NCI-H82 treated with DMSO at 0.1 percent for 48 hours (cell line): Measurements from ENCODE around the gene ZNF428.
"Not testable (repeated sequence)": the region's sequence is repeated elsewhere in the genome, so short reads cannot be mapped to it uniquely, and the experiment has no call there.

Experiments
- DNase-seq: peaks from one replicate; lab custom pipeline; 2025; ENCODE audit not compliant: unreplicated experiment; lab: John Stamatoyannopoulos, UW

Gene ZNF428

DNA sequence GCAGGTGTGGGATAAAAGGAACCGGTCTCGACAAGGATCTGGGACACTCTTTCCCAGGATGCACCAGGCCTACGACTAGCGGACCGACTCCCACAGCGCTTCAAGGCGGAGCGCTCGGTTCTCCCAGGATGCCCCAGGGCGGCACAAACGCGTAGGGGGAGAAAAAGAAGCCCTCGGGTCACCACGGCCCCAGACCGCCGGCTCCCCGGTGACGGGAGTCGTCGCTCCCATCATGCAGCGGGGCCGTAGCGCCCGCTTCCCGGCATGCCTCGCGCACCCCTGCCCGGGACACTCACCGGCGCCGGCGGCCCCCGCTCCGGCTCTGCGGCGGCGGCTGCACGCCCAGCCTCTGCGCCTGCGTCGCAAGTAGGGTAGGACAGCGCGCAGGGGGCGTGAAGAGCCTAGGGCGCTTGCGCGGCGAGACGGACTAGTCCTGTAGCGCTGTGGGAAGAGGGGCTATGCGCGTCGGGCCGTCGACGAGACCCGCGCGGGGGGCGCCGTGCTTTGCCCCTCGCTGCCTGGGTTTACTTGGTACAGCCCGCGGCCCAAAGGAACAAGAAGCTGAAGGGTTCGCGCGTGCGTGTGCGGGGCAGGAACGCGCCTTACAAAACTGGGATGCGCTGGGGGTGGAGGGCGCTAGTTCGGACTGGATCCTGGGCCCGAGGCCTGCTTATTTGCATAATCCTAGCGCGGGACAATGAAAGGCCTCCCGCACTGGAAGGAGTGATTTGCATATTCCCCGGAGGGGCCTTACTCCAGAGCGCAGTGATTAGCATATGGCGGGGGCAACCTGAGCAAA, at the start of gene ZNF428:
ZNF428 (minus strand) TSS at position 368 of the 799 bp plus-strand sequence. CDS start 5,325 bp downstream, outside the sequence.
- DNase-seq: peak; percentile 90

- DNase-seq: peak; percentile 98
Observed at GRCh38 chr19:43668406-43669109, 49.1 kb upstream of the ZNF428 start.

DNA sequence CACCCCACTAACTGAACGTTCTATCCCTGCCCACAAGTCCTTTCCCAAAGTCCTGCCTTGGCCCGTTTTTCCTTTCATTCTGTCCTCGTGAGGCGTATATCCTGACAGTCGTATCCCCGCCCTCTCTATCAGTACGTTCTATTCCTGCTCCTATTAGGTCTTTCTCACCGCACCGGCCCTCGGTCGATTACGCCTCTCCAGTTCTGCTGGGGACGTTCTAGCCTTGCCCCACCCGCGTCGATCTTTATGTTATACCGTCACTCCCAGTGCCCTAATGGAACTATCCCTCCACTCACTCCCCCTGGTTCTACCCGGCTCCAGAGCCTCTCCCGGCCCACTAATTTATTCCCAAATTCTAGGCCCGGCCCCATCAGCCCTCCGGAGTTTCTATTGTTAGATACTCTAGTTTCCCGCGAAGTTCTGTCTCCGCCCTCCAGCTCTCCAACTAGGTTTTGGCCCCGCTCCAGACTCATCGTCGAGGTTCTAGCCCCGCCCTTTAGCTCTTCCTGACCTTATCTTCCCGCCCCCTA, 48.5 kb upstream of the ZNF428 start:
- DNase-seq: peak; percentile 69

DNA sequence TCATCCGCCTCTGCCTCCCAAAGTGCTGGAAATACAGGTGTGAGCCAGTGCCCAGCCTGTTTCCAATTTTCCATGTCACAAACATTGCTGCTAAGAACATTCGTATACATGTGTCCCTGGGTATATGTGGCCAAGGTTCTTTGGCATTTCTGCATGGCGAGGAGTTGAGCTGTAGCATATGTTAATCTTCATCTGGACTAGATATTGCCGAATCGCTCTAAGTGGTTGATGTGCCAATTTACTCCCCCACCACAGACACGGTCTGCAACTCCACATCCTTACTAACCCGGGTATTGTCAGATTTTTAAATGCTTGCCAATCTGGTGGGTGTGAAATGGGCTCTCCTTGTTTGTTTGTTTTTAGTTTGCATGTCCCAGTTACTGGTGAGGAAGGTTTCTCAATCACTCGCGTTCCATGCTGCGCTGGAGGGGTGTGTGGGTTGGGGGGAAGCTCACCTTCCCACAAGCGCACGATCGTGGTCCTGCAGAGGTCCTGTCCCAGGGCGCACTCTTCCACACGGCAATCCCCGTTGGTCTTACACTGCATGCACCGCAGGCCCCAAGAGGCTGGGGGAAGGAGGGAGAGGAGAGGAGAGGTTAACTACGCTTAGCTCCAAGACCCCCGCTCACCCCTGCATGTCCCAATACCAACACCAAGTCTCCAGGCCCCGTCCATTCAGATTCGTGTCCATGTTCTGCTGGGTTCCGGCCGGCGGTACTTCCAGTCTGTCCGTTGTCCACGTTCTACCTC, 47.9 kb upstream of the ZNF428 start:
- no peak for DNase-seq

GRCh38 chr19:43664018-43664417, 44.6 kb upstream of the ZNF428 start:
- DNase-seq: no peak

DNA sequence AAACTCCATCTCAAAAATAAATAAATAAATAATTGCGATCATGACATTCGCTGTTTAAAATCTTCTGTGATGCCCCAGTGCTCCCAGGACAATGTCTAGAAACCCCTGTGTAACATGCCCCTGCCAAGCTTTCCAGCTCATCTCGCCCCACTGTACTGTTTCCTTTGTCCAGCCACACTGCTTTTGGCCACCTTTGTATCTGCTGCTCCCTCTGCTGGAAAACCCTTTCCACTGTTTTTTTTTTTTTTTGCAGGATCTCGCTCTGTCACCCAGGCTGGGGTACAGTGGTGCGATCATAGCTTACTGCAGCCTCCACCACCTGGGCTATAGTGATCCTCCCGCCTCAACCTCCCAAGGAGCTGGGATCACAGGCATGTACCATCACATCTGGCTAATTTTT, 43.1 kb upstream of the ZNF428 start:
- no peak for DNase-seq

- no peak for DNase-seq
Observed at GRCh38 chr19:43660971-43661360, 41.5 kb upstream of the ZNF428 start.

GRCh38 chr19:43660301-43660970, 41.0 kb upstream of the ZNF428 start:
- no peak for DNase-seq

DNA sequence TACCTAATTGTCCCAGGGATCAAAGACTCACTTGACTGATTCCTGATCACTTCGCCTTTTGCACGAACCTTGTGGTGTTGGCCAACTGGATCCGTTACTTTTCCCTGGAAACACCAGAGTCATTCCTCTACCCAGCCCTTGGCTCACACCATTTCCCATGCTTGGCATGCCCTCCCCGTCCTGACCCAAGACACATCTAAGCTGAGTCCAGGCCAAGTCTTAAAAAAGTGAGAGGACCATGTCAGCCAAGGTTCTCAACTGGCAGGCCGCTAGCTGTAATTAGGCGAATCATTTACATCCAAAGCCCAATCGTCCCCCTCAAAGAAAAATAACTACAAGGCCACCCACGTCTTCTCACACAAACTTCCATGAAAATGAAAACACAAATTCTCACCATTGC, 39.1 kb upstream of the ZNF428 start:
- DNase-seq: no peak

DNA sequence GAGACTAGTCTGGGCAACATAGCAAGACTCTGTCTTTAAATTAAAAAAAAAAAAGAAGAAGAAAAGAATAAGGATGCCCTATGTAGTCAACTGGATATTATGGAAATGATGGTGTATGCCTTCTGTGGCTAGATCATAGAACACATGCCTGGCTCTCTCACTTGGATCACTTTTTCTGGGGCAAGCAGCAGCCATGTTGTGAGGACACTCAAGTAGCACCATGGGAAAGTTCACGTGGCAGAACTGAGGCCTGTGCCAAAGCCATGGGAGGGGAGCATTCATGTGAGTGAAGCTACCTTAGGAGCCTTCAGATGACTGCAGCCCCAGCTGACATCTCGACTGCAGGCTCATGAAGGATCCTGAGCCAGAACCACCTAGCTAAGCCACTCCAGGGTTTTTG, 38.6 kb upstream of the ZNF428 start:
- DNase-seq: no peak

DNA sequence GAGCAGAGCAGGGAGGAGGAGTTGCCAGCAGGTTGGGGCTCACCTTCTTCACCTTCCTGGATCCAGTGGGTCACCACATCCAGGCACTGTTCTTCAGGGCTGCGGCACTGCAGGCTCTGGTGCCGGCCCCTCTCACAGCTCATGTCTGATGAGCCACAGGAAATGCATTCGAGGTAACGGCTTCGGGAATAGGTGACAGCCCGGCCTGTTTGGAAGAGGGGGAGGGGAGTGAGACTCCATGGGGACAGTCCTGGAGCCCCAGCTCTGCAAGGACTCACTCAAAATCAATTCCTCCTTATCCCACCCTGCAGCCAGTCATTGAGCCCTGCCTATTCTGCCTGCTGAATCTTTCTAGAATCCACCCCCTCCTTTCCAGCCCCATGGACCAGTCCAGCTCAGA, 37.0 kb upstream of the ZNF428 start:
- DNase-seq: no peak

GRCh38 chr19:43652546-43652874, 33.1 kb upstream of the ZNF428 start:
- DNase-seq: no peak

- DNase-seq: peak; percentile 40
Observed at GRCh38 chr19:43651758-43652545, 32.5 kb upstream of the ZNF428 start.

GRCh38 chr19:43650276-43650675, 30.8 kb upstream of the ZNF428 start:
- not testable (repeated sequence) for DNase-seq

DNA sequence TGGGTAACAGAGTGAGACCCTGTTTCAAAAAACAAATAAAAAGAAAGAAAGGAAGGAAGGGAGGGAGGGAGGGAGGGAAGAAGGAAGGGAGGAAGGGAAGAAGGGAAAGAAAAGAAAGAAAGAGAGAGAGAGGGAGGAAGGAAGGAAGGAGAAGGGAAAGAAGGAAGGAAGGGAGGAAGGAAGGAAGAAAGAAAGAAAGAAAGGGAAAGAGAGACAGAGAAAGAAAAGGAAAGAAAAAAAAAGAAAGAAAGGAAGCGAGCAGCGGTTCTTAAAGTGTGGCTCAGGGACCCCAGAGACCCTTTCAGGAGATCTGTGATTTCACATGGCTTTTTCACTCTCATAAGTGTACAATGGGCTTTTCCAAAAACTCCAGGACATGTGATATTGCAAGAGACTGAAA, 30.1 kb upstream of the ZNF428 start:
- DNase-seq: no peak

- no peak for DNase-seq
Observed at GRCh38 chr19:43648633-43649032, 29.2 kb upstream of the ZNF428 start.

- no peak for DNase-seq
Observed at GRCh38 chr19:43644181-43644580, 24.8 kb upstream of the ZNF428 start.

- DNase-seq: no peak
Observed at GRCh38 chr19:43643326-43643725, 23.9 kb upstream of the ZNF428 start.

DNA sequence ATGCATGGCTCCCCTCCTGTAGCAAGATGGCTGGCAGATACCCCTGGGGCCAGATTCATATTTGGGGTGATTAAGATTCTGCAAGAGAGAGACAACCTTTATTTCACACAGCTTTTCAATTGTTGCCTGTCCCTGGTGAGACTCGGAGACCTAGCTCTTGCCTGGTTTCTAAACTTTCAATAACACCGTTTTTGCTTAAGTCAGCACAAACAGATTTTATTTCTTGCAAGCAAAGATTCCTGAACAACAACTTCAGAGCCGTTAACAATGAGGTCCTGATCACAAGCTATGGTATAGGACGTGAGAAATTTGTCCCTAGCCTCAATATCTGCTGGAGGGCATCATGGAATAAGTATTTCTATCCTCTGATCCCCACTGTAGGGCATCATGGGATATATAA, 23.1 kb upstream of the ZNF428 start:
- DNase-seq: no peak

DNA sequence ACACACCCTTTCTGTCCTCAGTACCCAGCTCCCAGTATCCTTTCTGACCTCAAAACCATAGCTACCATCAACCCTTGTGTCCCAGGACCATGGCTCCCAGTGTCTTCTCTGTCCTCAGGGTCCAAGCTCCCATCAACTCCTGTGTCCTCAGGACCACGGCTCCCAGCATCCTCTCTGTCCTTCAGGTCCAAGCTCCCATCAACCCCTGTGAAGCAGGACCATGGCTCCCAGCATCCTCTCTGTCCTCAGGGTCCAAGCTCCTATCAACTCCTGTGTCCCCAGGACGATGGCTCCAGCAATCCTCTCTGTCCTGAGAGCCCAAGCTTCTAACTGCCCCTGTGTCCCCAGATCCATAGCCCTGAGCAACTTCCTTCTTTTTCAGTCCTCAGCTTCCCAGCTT, 21.9 kb upstream of the ZNF428 start:
- DNase-seq: no peak
